GM04504 (cell line): ENCODE results near the gene OLFM4.

ENCODE experiments used
- DNase-seq: peaks from one replicate; pipeline ENCODE4 v3.0.0-alpha.2; 2012; ENCODE audit warnings: low read depth

Gene OLFM4

GRCh38 chr13:53014495-53015443, 13.8 kb upstream of the OLFM4 start:
- no peak for DNase-seq

GRCh38 chr13:53015971-53016370, 12.6 kb upstream of the OLFM4 start:
- no peak for DNase-seq

GRCh38 chr13:53017433-53017970, 11.1 kb upstream of the OLFM4 start:
- DNase-seq, result no peak

- DNase-seq, result no peak
Observed at GRCh38 chr13:53018690-53019647, 9.6 kb upstream of the OLFM4 start.

- DNase-seq, result no peak
Observed at GRCh38 chr13:53020764-53021335, 7.8 kb upstream of the OLFM4 start.

- DNase-seq, result no peak
Observed at GRCh38 chr13:53023246-53023645, 5.4 kb upstream of the OLFM4 start.

- no peak for DNase-seq
Observed at GRCh38 chr13:53028063-53028462, 550 bp upstream of the OLFM4 start.

- no peak for DNase-seq
Observed at GRCh38 chr13:53032849-53033248, 4.2 kb downstream of the OLFM4 start.

- no peak for DNase-seq
Observed at GRCh38 chr13:53038993-53039392, 10.4 kb downstream of the OLFM4 start.

GRCh38 chr13:53041968-53042516, 13.4 kb downstream of the OLFM4 start:
- no peak for DNase-seq

GRCh38 chr13:53042877-53043276, 14.3 kb downstream of the OLFM4 start:
- no peak for DNase-seq

GRCh38 chr13:53043398-53043797, 14.8 kb downstream of the OLFM4 start:
- DNase-seq, result no peak

- no peak for DNase-seq
Observed at GRCh38 chr13:53045189-53045588, 16.6 kb downstream of the OLFM4 start.

GRCh38 chr13:53048880-53049279, 20.3 kb downstream of the OLFM4 start:
- no peak for DNase-seq

- DNase-seq, result no peak
Observed at GRCh38 chr13:53050151-53050550, 21.5 kb downstream of the OLFM4 start.

- DNase-seq, result no peak
Observed at GRCh38 chr13:53052675-53053074, 24.1 kb downstream of the OLFM4 start.

GRCh38 chr13:53054569-53054968, 26.0 kb downstream of the OLFM4 start:
- no peak for DNase-seq

GRCh38 chr13:53058065-53058679, 29.6 kb downstream of the OLFM4 start:
- DNase-seq, result no peak

GRCh38 chr13:53060840-53061490, 32.4 kb downstream of the OLFM4 start:
- no peak for DNase-seq

- DNase-seq, result no peak
Observed at GRCh38 chr13:53064731-53065130, 36.1 kb downstream of the OLFM4 start.

- DNase-seq, result no peak
Observed at GRCh38 chr13:53066411-53066810, 37.8 kb downstream of the OLFM4 start.
